Keratinocyte (primary cell): ENCODE data around the gene CATSPERE. TPM values are rescaled to one million over a fixed set of nuclear protein-coding genes. Genes with fewer than 3 reads are reported as not detected.

Experiments
- DNase-seq: peaks from one replicate; pipeline ENCODE4 v3.0.0-alpha.2; 2011; ENCODE audit warnings: low read depth, missing footprints, low spot score
- FAIRE-seq: peaks from 2 replicates; lab custom pipeline; 2011; peaks lifted over from hg19 to GRCh38; lab: Jason Lieb, UNC
- H2AFZ ChIP-seq: 2 replicates; pipeline ENCODE4 v1.6.0; 2012; ENCODE audit warnings: low read length, control low read depth, inconsistent platforms; ENCODE audit not compliant: control insufficient read depth
- H3K27ac ChIP-seq: 2 replicates; pipeline ENCODE4 v1.5.1; 2011; ENCODE audit warnings: low read length; ENCODE audit not compliant: control insufficient read depth, insufficient read depth
- H3K27me3 ChIP-seq: 3 replicates; pipeline ENCODE4 v1.6.0; 2011; ENCODE audit warnings: low read length; ENCODE audit not compliant: control insufficient read depth, insufficient read depth; ENCODE audit errors: extremely low read depth
- H3K36me3 ChIP-seq, 2 experiments: 2 replicates in 1 of 2; 3 replicates in 1 of 2; pipeline ENCODE4 v1.5.1; 2011; ENCODE audit warnings: low read length in 2 of 2, mild to moderate bottlenecking in 1 of 2; ENCODE audit not compliant: control insufficient read depth in 2 of 2, insufficient read depth in 2 of 2; ENCODE audit errors: extremely low read depth in 1 of 2
- H3K4me1 ChIP-seq: 3 replicates; pipeline ENCODE4 v1.5.1; 2011; ENCODE audit warnings: low read length; ENCODE audit not compliant: control insufficient read depth, insufficient read depth; ENCODE audit errors: extremely low read depth
- H3K4me2 ChIP-seq: 3 replicates; pipeline ENCODE4 v1.6.0; 2011; ENCODE audit warnings: low read depth, low read length; ENCODE audit not compliant: control insufficient read depth, insufficient read depth; ENCODE audit errors: extremely low read depth
- H3K4me3 ChIP-seq, 3 experiments: fragments of 200-600 bp in 1 of 3; sonication (generic) in 1 of 3; 2 replicates in 2 of 3; 3 replicates in 1 of 3; pipeline ENCODE4 v1.5.1; 2011 to 2016; ENCODE audit warnings: low read length in 3 of 3, mild to moderate bottlenecking in 3 of 3, control low read depth in 2 of 3, inconsistent platforms in 1 of 3, low read depth in 1 of 3, mixed read lengths in 1 of 3, mixed run types in 1 of 3, moderate library complexity in 1 of 3; ENCODE audit not compliant: control insufficient read depth in 2 of 3, insufficient read depth in 2 of 3; ENCODE audit errors: extremely low read depth in 1 of 3
- H3K79me2 ChIP-seq: 2 replicates; pipeline ENCODE4 v1.6.0; 2012; ENCODE audit warnings: low read length; ENCODE audit not compliant: control insufficient read depth, insufficient read depth
- H3K9ac ChIP-seq: 3 replicates; pipeline ENCODE4 v1.6.0; 2011; ENCODE audit warnings: low read length; ENCODE audit not compliant: control insufficient read depth, insufficient read depth; ENCODE audit errors: extremely low read depth
- H3K9me1 ChIP-seq: 3 replicates; pipeline ENCODE4 v1.6.0; 2011; ENCODE audit warnings: low read length; ENCODE audit not compliant: control insufficient read depth, insufficient read depth; ENCODE audit errors: extremely low read depth
- H3K9me3 ChIP-seq: 2 replicates; pipeline ENCODE4 v1.5.1; 2012; ENCODE audit warnings: low read depth, low read length; ENCODE audit not compliant: control insufficient read depth
- H4K20me1 ChIP-seq: 3 replicates; pipeline ENCODE4 v1.6.0; 2011; ENCODE audit warnings: low read length; ENCODE audit not compliant: control insufficient read depth, insufficient read depth; ENCODE audit errors: extremely low read depth
- EZH2 ChIP-seq: IDR thresholded peaks from one replicate; pipeline ENCODE4 v1.6.1; 2012; ENCODE audit warnings: inconsistent platforms, mild to moderate bottlenecking, low read length, moderate library complexity
- dilution Hi-C: fragments of 300-500 bp; cut with MboI; formaldehyde crosslinking; loops from one replicate; pipeline ENCODE4 v1.7.0; 2020; ENCODE audit warnings: low sequenced_read_pairs; ENCODE audit not compliant: extremely low pct_ligation_motif_present
- polyA plus RNA-seq, 5 experiments: library from polyadenylated mRNA; depleted of rRNA in 3 of 5; stranded (reverse) in 3 of 5; stranded (forward) in 1 of 5; unstranded in 1 of 5; fragments of >200 nt; gene quantifications; 1 replicate in 1 of 5; 2 replicates in 3 of 5; 3 replicates in 1 of 5; pipeline versions ENCODE4 v1.2.1 to v1.2.3, GENCODE V29; 2011 to 2012; ENCODE audit warnings: missing spikeins in 2 of 5, low read depth in 1 of 5, low replicate concordance in 1 of 5
- TF ChIP-seq, protein P1 (sequence below), 3 experiments: IDR thresholded peaks in 1 of 3; conservative IDR thresholded peaks in 1 of 3; optimal IDR thresholded peaks in 1 of 3; 2 replicates in 2 of 3; 3 replicates in 1 of 3; pipeline versions ENCODE3 to v1.5.1; 2011; ENCODE audit warnings: low read length in 3 of 3, mild to moderate bottlenecking in 3 of 3, moderate library complexity in 2 of 3, control low read depth in 1 of 3, inconsistent platforms in 1 of 3; ENCODE audit not compliant: insufficient read depth in 2 of 3; ENCODE audit errors: extremely low read depth in 1 of 3

CATSPERE gene
- polyA plus RNA-seq, 1 donor (not counting 4 experiments of a cell fraction or from before 2014, with no cell fraction given): 0.42 TPM

DNA sequence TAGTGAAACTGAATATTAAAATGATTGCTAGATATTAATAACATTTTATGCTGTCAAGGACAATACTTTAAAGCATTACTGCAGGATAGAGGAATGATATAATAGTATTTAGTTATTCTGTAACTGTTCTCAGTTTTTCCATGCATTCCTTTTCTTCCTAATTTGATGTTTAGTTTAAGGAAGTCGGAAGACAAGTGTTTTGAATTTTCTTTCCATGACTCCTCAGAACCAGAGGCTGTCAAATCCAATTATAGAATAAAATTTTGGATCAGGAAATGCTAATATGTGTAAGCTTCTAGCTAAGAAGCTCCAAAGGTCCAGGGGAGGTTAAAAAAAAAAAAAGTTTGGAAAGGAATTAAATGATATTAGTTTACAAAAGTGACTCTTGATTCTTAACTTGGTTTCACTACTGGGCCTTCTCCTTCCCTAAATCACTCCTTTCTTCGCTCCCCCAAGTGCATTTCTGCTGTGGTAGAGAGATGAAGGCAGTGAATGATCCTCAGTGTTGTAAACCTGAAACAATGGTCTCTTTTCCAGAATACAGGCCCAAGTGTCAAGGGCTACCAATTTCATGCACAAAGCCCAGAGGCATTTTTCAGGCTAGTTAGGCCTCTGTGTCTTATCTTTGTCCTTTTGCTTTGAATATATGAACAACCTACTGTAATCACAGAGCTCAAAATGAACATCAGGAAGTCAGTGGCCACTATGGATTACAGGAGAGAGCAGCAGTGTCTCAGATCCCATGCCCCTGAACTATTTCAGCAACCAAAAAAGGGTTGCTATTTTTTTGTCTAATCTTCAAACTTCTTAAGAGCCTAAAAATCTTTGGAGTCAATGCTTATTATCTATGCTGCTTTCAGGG, 15.5 kb upstream of the CATSPERE start:
- peaks cover 2 to 10% of the 10 kb centered on the region in 2 experiments for H3K36me3 ChIP-seq
- DNase-seq (no peak), FAIRE-seq (peak; percentile 49)
- dilution Hi-C loops: no loop called here
- no peak overlapping the region for H3K4me3 ChIP-seq
- peaks cover 27% of the 10 kb centered on the region for H3K4me1 ChIP-seq
- H2AFZ ChIP-seq: no peak overlapping the region
- no peaks in the 10 kb centered on the region for H3K27me3 ChIP-seq
- TF ChIP-seq, protein P1, sequence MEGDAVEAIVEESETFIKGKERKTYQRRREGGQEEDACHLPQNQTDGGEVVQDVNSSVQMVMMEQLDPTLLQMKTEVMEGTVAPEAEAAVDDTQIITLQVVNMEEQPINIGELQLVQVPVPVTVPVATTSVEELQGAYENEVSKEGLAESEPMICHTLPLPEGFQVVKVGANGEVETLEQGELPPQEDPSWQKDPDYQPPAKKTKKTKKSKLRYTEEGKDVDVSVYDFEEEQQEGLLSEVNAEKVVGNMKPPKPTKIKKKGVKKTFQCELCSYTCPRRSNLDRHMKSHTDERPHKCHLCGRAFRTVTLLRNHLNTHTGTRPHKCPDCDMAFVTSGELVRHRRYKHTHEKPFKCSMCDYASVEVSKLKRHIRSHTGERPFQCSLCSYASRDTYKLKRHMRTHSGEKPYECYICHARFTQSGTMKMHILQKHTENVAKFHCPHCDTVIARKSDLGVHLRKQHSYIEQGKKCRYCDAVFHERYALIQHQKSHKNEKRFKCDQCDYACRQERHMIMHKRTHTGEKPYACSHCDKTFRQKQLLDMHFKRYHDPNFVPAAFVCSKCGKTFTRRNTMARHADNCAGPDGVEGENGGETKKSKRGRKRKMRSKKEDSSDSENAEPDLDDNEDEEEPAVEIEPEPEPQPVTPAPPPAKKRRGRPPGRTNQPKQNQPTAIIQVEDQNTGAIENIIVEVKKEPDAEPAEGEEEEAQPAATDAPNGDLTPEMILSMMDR (optimal IDR thresholded peaks at IDR 0.05 in 1 of 3, IDR thresholded peaks at IDR 0.05 in 1 of 3, conservative IDR thresholded peaks at IDR 0.05 in 1 of 3; ENCODE audit: extremely low read depth in 1 of 3, insufficient read depth in 2 of 3, low read length in 3 of 3): no peak
- peaks cover 88% of the 10 kb centered on the region for H3K79me2 ChIP-seq
- peaks cover 5% of the 10 kb centered on the region for H4K20me1 ChIP-seq
- no peak overlapping the region for H3K27ac ChIP-seq
- no peak overlapping the region for H3K9ac ChIP-seq
- H3K9me1 ChIP-seq: no peaks in the 10 kb centered on the region
- no peaks in the 10 kb centered on the region for H3K9me3 ChIP-seq
- no peak overlapping the region for H3K4me2 ChIP-seq

DNA sequence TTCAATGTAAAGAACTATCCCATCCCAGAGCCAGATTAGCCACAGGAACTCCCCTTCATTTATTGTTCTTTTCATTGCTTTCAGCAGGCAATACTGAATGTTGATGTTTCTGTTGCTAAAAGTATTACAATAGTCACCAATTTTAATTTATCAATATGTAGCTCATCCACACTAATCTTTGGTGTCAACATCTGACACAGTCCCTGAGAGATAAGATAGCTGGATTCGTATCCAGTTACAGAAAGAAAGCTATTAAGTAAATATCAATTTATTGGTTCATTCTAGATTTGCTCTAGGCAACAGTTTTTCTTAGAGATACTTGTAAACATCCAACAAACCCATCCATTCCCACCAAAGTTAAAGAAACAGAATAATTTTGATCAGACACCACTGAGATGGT, 14.0 kb upstream of the CATSPERE start:
- Histone ChIP-seq H4K20me1 (peaks cover 5% of the 10 kb centered on the region), H3K4me1 (peaks cover 27% of the 10 kb centered on the region), H3K4me2 (no peak overlapping the region), H3K27ac (no peak overlapping the region), H3K9me1 (no peaks in the 10 kb centered on the region), H2AFZ (no peak overlapping the region), H3K79me2 (peaks cover 88% of the 10 kb centered on the region), H3K9ac (no peak overlapping the region), H3K36me3 (peaks cover 2 to 10% of the 10 kb centered on the region in 2 experiments), H3K27me3 (no peaks in the 10 kb centered on the region), H3K9me3 (no peaks in the 10 kb centered on the region), H3K4me3 (no peak overlapping the region)
- dilution Hi-C loops: no loop called here
- no peak for FAIRE-seq
- DNase-seq: no peak
- TF ChIP-seq EZH2: no peak
- TF ChIP-seq, protein P1 (optimal IDR thresholded peaks at IDR 0.05 in 1 of 3, IDR thresholded peaks at IDR 0.05 in 1 of 3, conservative IDR thresholded peaks at IDR 0.05 in 1 of 3; ENCODE audit: extremely low read depth in 1 of 3, insufficient read depth in 2 of 3, low read length in 3 of 3): no peak
